ENCODE data around the gene CPVL. TPM values are rescaled to one million over a fixed set of nuclear protein-coding genes. Genes with fewer than 3 reads are reported as not detected.

The CPVL gene
- total RNA-seq, 1 donor from 2014 or later = 49.4 TPM

- DNase-seq = no peak
- intact Hi-C loops (cut with DNase I) = no loop called here
Observed at GRCh38 chr7:29156907-29157452, 10.6 kb upstream of the CPVL start.

GRCh38 chr7:29154076-29154475 is 7.7 kb upstream of the CPVL start:
- no peak for ATAC-seq
- H3K4me3 ChIP-seq = no peak overlapping the region
- no peaks in the 10 kb centered on the region for H3K36me3 ChIP-seq
- H3K27ac ChIP-seq = no peak overlapping the region
- DNase-seq = no peak
- no peak for TF ChIP-seq CTCF (IDR thresholded peaks at IDR 0.05)
- intact Hi-C loops (cut with DNase I) = no loop called here
- H3K4me1 ChIP-seq = no peaks in the 10 kb centered on the region
- no peaks in the 10 kb centered on the region for H3K9me3 ChIP-seq
- H3K27me3 ChIP-seq (ENCODE audit: low read depth) = no peaks in the 10 kb centered on the region

More at GRCh38 chr7:29156907-29157452, 10.6 kb upstream of the CPVL start:
- no peak for ATAC-seq
- no peaks in the 10 kb centered on the region for H3K27me3 ChIP-seq (ENCODE audit: low read depth)
- no peak overlapping the region for H3K27ac ChIP-seq
- TF ChIP-seq CTCF (IDR thresholded peaks at IDR 0.05) = no peak
- H3K4me3 ChIP-seq = no peak overlapping the region
- H3K9me3 ChIP-seq = no peaks in the 10 kb centered on the region
- no peaks in the 10 kb centered on the region for H3K36me3 ChIP-seq
- H3K4me1 ChIP-seq = no peaks in the 10 kb centered on the region

GRCh38 chr7:29150856-29151255 is 4.5 kb upstream of the CPVL start:
- no peak overlapping the region for H3K27ac ChIP-seq
- H3K9me3 ChIP-seq = no peaks in the 10 kb centered on the region
- H3K4me3 ChIP-seq = no peak overlapping the region
- intact Hi-C loops (cut with DNase I) = no loop called here
- ATAC-seq (no peak), DNase-seq (no peak)
- H3K27me3 ChIP-seq (ENCODE audit: low read depth) = peaks cover 5% of the 10 kb centered on the region
- no peaks in the 10 kb centered on the region for H3K36me3 ChIP-seq
- no peak for TF ChIP-seq CTCF (IDR thresholded peaks at IDR 0.05)
- H3K4me1 ChIP-seq = peaks cover 11% of the 10 kb centered on the region

GRCh38 chr7:29149036-29149435 is 2.7 kb upstream of the CPVL start:
- no peaks in the 10 kb centered on the region for H3K9me3 ChIP-seq
- H3K27me3 ChIP-seq (ENCODE audit: low read depth) = peaks cover 12% of the 10 kb centered on the region
- intact Hi-C loops (cut with DNase I) = no loop called here
- H3K4me3 ChIP-seq = no peak overlapping the region
- ATAC-seq (no peak), DNase-seq (no peak)
- H3K27ac ChIP-seq = no peak overlapping the region
- H3K36me3 ChIP-seq = no peaks in the 10 kb centered on the region
- peaks cover 11% of the 10 kb centered on the region for H3K4me1 ChIP-seq
- no peak for TF ChIP-seq CTCF (IDR thresholded peaks at IDR 0.05)

- intact Hi-C loops (cut with DNase I) = no loop called here
- peaks cover 11% of the 10 kb centered on the region for H3K4me1 ChIP-seq
- peaks cover 12% of the 10 kb centered on the region for H3K27me3 ChIP-seq (ENCODE audit: low read depth)
- TF ChIP-seq CTCF (IDR thresholded peaks at IDR 0.05) = no peak
- DNase-seq (no peak), ATAC-seq (no peak)
- H3K27ac ChIP-seq = no peak overlapping the region
- no peaks in the 10 kb centered on the region for H3K36me3 ChIP-seq
- H3K9me3 ChIP-seq = no peaks in the 10 kb centered on the region
- no peak overlapping the region for H3K4me3 ChIP-seq
Observed at GRCh38 chr7:29147821-29148220, 1.5 kb upstream of the CPVL start.
